PC-9 (cell line): Measurements from ENCODE around the gene OR10P1.

ENCODE experiments used
- CTCF ChIP-seq: fragments of 200-600 bp; sonication (generic); conservative IDR thresholded peaks from 2 replicates; pipeline ENCODE4 v1.6.1; 2017; ENCODE audit warnings: mixed run types, antibody characterized with exemption, mild to moderate bottlenecking, moderate library complexity
- EZH2 ChIP-seq: fragments of 200-600 bp; sonication (generic); IDR thresholded peaks from 2 replicates; pipeline ENCODE4 v1.8.0; 2017; ENCODE audit warnings: antibody characterized with exemption, low read depth

GRCh38 chr12:55607821-55608594, 28.7 kb upstream of the OR10P1 start:
- TF ChIP-seq CTCF (no peak), EZH2 (no peak)
